Stimulated activated CD4-positive, alpha-beta T cell treated with anti-CD3 and anti-CD28 coated beads, Interleukin-12 subunit alpha, Interleukin-12 subunit beta, amount 100 ng/mL, for 4 hours (primary cell): ENCODE data around the gene ZC3H12D.
"Not testable (repeated sequence)": the region's sequence is repeated elsewhere in the genome, so short reads cannot be mapped to it uniquely, and the experiment has no call there.

Experiments used
- DNase-seq: peaks from one replicate; pipeline ENCODE4 v3.0.0-alpha.2; 2020

ZC3H12D gene

GRCh38 chr6:149484733-149485700 is at the start of gene ZC3H12D:
Gene ZC3H12D (minus strand): TSS chr6:149485014. CDS start chr6:149474543, 10,471 bp downstream.
- peak; percentile 66 for DNase-seq

GRCh38 chr6:149529650-149530049 is 44.8 kb upstream of the ZC3H12D start:
- DNase-seq, result no peak

DNA sequence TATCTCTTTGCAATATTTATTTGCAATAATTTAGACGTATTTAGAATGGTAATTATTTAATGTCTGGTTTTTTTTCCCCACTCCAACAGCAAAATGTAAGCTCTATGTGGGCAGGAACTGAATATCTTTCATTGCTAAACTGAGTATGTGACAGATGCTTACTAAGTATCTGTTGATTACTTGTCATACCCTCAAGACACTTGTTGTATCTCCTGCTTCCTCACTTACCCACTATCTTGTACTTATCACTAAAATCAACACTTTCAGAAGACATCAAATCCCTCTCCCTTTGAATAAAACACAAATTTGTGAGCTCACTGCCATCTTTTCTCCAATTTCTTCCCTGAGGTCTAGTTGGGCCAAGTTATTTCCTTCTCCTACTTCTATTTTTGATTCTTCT is 30.7 kb upstream of the ZC3H12D start:
- DNase-seq, result no peak

GRCh38 chr6:149513915-149514314 is 29.1 kb upstream of the ZC3H12D start:
- no peak for DNase-seq

- no peak for DNase-seq
Observed at GRCh38 chr6:149510793-149511512, 26.1 kb upstream of the ZC3H12D start.

DNA sequence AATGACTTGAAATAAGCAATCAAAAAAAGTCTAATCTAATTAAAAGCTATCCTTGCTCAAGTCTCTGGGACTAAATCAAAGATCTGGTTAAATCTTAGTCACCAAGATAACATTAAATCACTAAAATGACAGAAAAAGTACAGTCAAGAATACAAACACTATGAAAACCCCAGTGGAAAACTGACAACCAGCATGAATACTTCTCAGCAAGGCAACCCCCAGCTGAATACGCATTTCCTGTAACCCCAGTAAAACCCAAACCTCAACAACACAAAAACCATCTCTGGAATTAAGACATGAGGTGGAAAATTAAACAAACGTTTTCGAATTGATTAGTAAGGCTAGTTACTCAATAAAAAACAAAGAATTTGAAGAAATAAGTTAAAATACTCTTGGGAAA is 23.7 kb upstream of the ZC3H12D start:
- no peak for DNase-seq

DNA sequence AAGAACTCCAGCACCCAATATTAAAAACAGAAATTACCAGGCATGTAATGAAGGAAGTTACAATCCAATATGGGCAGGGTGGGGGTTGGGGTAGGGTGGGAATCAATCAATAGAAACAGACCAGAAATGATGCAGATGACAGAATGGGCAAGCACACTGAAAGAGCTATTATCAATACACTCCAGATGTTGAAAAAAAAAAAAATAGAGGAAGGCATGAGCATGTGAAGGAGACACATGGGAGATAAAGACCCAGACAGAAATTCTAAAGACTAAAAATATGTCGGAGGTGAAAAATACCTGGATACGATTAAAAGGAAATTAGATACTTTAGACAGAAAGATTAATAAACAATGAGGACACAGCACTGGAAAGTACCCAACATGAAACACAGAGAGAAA is 19.1 kb upstream of the ZC3H12D start:
- DNase-seq, result no peak

GRCh38 chr6:149503276-149503675 is 18.5 kb upstream of the ZC3H12D start:
- DNase-seq, result no peak

DNA sequence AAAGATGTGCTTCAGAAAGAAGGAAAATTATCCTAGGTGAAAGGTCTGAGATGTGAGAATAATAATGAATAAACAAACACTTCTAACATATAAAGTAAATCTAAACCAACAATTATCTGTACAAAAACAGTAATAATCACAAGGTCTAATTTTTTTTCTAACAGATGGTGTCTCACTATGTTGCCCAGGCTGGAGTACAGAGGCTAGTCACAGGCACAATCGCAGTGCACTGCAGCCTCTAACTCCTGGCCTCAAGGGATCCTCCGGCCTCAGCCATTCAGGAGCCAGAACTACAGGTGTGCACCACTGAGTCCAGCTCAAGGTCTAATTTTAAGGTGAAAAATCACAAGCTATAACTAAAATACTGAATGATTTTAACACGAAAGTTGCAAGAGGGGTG is 17.0 kb upstream of the ZC3H12D start:
- no peak for DNase-seq

DNA sequence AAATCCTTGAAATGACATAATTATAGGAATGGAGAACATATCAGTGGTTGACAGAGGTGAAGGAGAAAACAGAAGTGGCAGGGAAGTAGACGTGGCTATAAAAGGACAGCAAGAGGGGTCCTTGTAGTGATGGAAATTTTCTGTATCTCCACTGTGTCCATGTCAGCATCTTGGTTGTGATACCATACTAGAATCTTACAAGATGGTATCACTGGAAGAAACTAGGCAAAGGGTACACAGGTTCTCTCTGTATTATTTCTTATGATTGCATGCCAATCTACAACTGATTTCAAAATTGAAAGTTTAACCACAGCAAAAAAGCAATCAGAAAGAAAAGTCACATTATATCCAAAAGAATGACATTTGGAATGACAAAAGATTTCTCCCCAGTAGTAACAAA is 16.4 kb upstream of the ZC3H12D start:
- DNase-seq, result no peak

DNA sequence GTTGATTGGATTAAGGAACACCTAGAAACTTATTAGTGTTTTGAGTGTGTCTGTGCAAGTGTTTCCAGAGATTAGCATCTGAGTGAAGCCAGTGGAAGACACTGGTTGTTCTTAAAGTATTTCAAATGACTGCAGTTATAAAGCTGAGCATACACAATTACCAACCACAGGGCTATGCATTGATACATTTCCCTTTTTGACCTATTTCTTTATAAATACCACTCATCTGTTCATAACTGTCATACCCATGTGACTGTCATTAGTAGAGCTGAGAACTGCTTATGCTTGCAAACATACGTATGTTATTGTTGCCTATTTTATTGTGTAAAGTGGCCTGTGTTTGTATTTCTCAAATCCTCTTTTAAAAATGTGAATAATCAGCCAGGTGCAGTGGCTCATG is 15.3 kb upstream of the ZC3H12D start:
- DNase-seq, result no peak

DNA sequence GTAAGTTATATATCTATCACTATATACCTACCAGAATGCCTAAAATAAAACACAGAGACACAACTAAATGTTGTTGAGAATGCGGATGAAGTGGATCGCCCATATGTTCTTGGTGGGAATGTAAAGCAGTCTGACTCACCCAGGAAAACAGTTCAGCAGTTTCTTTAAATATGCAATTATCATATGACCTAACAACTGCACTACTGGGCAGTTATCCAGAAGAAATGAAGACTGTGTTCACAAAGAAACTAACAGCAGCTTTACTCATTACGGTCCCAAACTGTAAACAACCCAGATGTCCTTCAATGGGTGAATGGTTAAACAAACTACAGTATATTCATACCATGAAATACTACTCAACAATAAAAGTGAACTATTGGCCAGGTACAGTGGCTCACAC is 14.3 kb upstream of the ZC3H12D start:
- DNase-seq, result no peak

DNA sequence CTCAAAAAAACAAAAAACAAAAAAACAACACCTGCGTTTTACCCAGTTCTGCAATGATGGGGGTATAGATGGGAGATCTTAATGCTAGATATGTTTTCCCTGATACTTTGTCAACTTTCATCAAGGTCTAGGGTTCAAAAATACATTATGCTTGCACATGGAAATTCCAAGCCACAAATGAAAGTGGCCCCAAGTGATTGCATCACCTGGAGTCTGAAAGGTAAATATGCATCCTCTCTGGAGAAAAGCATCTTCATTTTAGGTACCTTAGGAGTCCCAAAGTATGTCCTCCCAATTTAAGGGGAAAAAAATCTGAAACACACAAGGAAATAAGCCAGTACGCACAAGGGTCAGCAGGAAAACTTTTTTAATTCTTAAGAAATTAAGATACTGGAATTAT is 12.6 kb upstream of the ZC3H12D start:
- no peak for DNase-seq

GRCh38 chr6:149496597-149496996 is 11.8 kb upstream of the ZC3H12D start:
- not testable (repeated sequence) for DNase-seq

DNA sequence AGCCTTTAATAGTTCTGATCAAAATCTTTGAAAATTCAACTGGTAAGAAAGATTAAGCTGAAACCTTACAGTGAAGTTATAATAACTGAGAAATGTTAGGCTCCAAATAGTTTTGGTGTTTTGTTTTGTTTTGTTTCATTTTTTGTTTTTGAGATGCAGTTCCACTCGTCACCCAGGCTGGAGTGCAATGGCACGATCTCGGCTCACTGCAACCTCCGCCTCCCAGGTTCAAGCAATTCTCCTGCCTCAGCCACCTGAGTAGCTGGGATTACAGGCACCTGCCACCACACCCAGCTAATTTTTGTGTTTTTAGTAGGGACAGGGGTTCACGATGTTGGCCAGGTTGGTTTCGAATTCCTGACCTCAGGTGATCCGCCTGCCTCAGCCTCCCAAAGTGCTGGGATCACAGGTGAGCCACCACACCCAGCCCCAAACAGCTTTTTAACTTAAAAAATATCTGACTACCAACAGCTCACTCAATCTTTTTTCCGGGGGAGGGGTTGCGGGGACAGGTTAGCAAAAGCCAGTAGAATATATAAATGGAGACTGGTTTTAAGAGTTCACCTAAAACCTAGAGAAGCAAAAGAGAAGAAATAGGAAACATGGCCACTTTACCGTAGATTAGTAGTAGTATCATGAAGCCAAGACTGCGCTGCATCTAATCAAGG is 10.7 kb upstream of the ZC3H12D start:
- not testable (repeated sequence) for DNase-seq

DNA sequence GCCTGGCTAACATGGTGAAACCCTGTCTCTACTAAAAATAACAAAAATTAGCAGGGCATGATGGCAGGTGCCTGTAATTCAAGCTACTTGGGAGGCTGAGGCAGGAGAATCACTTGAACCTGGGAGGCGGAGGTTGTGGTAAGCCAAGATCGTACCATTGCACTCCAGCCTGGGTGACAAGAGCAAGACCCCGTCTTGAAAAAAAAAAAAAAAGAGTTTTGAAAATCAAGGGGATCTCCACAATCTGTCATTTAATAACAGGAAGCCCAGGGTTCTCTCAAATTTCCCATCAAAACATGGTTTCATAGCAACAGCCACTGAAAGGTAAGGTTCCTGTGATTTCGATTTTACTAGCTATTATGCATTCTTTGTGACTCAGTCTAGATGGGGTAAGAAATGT is 10.0 kb upstream of the ZC3H12D start:
- DNase-seq, result not testable (repeated sequence)

DNA sequence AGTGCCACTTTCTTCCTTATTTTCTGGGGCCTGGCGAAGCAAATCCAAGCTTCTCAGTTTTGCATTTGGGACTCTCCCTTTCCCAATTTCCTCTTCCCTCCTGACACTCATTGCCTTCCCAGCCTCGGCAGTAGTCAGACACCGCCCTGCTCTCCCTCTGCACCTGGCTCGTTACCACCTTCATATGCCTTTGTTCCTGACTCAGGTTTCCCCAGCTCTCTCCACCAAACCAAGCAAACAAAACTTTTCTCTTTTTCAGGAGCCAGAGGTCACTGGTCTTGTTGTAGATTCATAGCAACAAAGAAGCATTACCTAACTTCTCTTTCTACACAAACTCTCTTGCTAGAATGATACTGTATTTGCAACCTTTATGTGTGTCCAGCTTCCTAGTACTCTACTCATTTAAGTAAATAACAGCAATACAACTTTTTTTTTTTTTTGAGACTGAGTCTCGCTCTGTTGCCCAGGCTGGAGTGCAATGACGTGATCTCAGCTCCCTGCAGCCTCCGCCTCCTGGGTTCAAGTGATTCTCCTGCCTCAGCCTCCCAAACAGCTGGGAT is 9.0 kb upstream of the ZC3H12D start:
- DNase-seq, result no peak

DNA sequence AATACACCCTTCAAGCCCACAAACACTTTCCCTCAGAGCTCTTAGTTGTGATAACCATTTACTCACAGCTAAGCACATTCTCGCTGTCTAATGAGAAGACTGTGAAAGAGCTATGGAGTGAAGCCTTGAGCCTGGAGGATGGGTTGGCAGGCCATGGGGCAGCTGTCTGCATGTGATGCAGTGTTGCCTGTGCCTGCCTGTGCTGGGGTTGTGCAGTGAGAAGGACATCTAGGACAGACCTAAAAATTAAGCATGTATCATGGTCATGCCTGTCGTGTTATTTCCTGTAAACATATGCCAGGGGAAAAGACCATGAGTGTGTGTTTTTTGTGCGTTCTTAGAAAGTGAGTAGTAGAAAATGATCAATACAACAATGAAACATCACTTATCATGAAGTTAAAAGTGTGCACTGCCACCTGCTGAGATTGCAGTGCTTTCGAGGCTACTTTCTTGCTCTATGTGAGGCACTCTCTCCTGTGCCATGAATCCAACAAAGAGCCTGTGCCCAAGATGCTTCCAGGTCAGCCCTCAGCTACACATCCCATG is 8.1 kb upstream of the ZC3H12D start:
- DNase-seq, result no peak

DNA sequence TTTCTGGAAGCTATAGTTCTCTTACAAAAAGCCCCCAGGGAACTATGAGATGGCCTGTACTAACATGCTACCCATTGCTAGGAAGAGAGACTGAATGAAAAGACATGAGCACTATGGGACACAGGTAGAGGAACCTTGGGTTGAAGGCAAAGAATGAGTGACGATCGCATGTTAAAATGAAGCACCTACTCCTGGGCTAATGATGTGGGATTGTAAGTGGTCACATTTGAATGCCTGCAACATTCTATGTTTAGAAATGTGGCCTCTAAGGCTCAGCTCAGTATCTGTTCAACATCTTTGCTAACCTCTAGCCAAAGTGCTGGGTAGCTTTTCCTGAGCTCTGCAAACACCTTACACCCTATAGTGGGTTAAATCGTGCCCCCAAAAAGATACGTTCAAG is 5.2 kb upstream of the ZC3H12D start:
- DNase-seq, result no peak

GRCh38 chr6:149488815-149489214 is 4.0 kb upstream of the ZC3H12D start:
- no peak for DNase-seq

DNA sequence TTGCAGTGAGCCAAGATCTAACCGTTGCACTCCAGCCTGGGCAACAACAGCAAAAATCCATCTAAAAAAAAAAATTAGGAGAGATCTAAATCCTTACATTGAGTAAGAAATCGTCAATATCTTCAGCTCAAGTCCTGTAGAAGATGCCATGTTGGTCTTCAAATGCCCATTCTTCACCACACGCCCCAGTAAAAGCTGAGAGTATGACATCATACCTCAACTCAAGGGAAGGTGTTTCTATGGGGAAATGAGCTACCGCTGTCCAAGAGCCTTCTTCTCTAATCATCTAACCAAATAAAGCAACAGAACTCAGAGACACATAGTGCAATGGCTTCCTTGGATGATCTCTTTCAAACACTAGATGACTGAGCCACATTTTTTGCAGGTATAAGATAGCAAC is 2.5 kb upstream of the ZC3H12D start:
- DNase-seq, result no peak

DNA sequence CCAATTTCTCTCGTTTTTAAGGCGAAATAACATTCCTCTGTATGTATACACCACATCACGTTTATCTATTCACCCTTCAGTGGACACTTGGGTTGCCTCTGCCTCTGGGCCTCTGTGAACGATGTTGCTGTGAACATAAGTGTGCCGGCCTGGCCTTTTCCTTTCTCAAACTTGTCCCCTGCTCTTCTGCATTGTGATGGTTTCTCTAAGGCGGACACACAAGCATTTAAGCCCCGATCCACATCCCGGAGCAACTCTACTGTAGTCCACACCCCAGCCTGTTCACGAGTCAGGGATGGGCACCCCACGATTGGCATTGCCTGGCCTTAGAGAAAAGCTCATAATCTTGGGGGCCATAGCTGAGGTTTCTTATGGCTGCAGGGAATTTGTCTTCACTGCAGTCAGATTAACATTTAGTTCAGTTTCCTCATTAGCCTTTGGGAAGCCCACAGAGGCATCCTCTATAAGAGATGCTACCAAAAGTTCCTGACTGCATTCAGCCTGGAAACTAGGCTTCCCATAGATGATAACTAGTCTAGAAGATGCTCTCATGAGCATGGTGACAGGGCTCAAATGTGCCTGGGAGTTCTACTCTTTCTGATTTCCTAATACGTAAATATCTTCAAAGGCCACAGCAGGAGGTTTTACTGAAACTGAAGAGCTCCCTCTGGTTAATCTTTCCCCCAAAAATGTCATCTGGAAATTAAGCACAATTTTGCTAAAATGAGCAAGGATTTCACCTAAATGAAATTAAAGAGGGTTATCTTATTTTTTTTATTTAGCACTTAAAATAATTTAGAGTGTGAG is 762 bp downstream of the ZC3H12D start:
- DNase-seq, result no peak
